Measurements from ENCODE around the gene SLC2A9. TPM values are rescaled to one million over a fixed set of nuclear protein-coding genes. Genes with fewer than 3 reads are reported as not detected.
A peak's percentile ranks its signal among the peaks of the same experiment; 100 is the strongest.

Gene SLC2A9
- total RNA-seq, 6 experiments from 2014 or later: 16.1 to 25.0 (median 19.8) TPM

GRCh38 chr4:10017037-10017893 is 4.0 kb downstream of the SLC2A9 start:
- Histone ChIP-seq H3K4me3 (no peak overlapping the region), H3K27ac (peak overlapping the region in 2 of 3 donors; percentile 80 to 83), H3K4me1 (peaks cover 2 to 53% (median 17%) of the 10 kb centered on the region in 4 donors), H3K27me3 (no peaks in the 10 kb centered on the region), H3K36me3 (no peaks in the 10 kb centered on the region), H3K9me3 (no peaks in the 10 kb centered on the region)
- intact Hi-C loops (cut with DNase I): loop anchor here (5.0 to 10.0 kb wide), 2 partner anchors 250 to 252 kb away; no protein-coding TSS in a partner anchor
- 61% methylated on average over 10 of the region's 11 CpGs for WGBS (ENCODE audit: insufficient coverage, low coverage, low lambda C conversion rate, missing lambda C conversion rate)
- ATAC-seq (peak; percentile 23 to 55 (median 30)), DNase-seq (peak in 1 of 3 donors; percentile 74)
- no peak for TF ChIP-seq POLR2A (IDR thresholded peaks at IDR 0.05)
- TF ChIP-seq, protein P1, sequence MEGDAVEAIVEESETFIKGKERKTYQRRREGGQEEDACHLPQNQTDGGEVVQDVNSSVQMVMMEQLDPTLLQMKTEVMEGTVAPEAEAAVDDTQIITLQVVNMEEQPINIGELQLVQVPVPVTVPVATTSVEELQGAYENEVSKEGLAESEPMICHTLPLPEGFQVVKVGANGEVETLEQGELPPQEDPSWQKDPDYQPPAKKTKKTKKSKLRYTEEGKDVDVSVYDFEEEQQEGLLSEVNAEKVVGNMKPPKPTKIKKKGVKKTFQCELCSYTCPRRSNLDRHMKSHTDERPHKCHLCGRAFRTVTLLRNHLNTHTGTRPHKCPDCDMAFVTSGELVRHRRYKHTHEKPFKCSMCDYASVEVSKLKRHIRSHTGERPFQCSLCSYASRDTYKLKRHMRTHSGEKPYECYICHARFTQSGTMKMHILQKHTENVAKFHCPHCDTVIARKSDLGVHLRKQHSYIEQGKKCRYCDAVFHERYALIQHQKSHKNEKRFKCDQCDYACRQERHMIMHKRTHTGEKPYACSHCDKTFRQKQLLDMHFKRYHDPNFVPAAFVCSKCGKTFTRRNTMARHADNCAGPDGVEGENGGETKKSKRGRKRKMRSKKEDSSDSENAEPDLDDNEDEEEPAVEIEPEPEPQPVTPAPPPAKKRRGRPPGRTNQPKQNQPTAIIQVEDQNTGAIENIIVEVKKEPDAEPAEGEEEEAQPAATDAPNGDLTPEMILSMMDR (IDR thresholded peaks at IDR 0.05): peak in 1 of 4 donors; percentile 33

- intact Hi-C loops (cut with DNase I): loop anchor here (5.0 to 10.0 kb wide), 2 partner anchors 249 to 251 kb away; no protein-coding TSS in a partner anchor
- no peak for DNase-seq
- no peak for ATAC-seq
- no peaks in the 10 kb centered on the region for H3K27me3 ChIP-seq
- H3K27ac ChIP-seq: no peak overlapping the region
- no peaks in the 10 kb centered on the region for H3K9me3 ChIP-seq
- TF ChIP-seq, protein P1 (IDR thresholded peaks at IDR 0.05): no peak
- no peak for TF ChIP-seq POLR2A (IDR thresholded peaks at IDR 0.05)
- WGBS (ENCODE audit: insufficient coverage, low coverage, low lambda C conversion rate, missing lambda C conversion rate): 67% methylated on average over 3 of the region's 6 CpGs
- no peaks in the 10 kb centered on the region for H3K36me3 ChIP-seq
- peaks cover 2 to 42% (median 14%) of the 10 kb centered on the region in 4 donors for H3K4me1 ChIP-seq
- H3K4me3 ChIP-seq: no peak overlapping the region
Observed at GRCh38 chr4:10016169-10016568, 5.1 kb downstream of the SLC2A9 start.

DNA sequence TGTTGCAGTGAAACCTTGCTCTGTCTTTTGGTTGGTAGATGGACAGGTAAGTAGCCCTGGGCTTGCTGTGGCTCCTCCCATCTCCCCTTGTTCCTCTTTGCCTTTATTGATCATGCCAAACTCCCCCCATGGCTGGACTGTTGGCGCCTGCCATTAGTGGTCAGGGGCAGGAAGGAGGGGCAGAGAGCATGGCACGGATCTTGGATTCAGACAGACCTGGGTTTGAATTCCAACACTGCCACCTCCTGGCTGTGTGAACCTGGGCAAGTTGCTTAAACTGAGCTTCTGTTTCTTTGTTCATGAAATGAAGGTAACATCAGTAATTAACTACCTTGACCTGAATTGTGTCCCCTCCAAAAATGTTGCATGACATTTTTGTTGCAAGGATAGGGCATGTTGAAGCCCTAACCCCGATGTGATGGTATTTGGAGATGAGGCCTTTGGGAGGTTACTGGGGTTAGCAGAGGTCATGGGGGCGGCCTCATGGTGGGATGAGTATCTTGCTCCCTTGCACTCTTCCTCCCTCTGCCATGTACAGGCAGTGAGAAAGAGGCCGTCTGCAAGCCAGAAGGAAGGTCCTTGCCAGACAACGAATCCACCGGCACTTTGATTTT is 6.0 kb downstream of the SLC2A9 start:
- no peaks in the 10 kb centered on the region for H3K36me3 ChIP-seq
- DNase-seq: peak in 1 of 3 donors; percentile 66
- H3K4me3 ChIP-seq: no peak overlapping the region
- H3K4me1 ChIP-seq: peaks cover 2 to 33% (median 14%) of the 10 kb centered on the region in 4 donors
- no peaks in the 10 kb centered on the region for H3K27me3 ChIP-seq
- H3K9me3 ChIP-seq: no peaks in the 10 kb centered on the region
- no peak for TF ChIP-seq POLR2A (IDR thresholded peaks at IDR 0.05)
- TF ChIP-seq, protein P1 (IDR thresholded peaks at IDR 0.05): peak; percentile 51 to 71 (median 60)
- intact Hi-C loops (cut with DNase I): loop anchor here (5.0 to 10.0 kb wide), 2 partner anchors 248 to 250 kb away; no protein-coding TSS in a partner anchor
- 4% methylated on average over 3 of the region's 7 CpGs for WGBS (ENCODE audit: insufficient coverage, low coverage, low lambda C conversion rate, missing lambda C conversion rate)
- ATAC-seq: peak in 3 of 4 donors; percentile 7 to 38 (median 10)
- H3K27ac ChIP-seq: peak overlapping the region in 1 of 3 donors; percentile 15

DNA sequence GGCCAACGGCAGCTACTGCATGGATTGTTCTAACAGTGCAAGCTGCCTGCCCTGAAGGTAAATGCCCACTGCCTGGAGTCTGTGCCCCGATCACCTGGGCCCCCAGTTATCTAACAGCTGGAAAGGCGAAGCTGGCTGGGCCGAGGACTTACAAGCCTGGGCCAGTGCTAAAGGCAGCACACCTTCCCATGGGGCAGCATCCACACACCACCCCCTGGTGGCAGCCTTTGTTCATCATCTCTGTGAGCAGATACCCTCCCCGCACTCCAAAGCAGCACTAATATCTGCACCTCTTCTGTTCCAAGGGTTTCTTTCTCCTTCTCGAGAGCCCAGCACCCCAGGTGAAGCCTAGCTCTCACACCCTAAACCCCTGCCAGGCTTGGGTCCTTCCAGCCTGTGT is 7.6 kb downstream of the SLC2A9 start:
- no peak overlapping the region for H3K27ac ChIP-seq
- H3K36me3 ChIP-seq: no peaks in the 10 kb centered on the region
- TF ChIP-seq POLR2A (IDR thresholded peaks at IDR 0.05): no peak
- TF ChIP-seq, protein P1 (IDR thresholded peaks at IDR 0.05): peak; percentile 52 to 68 (median 56)
- H3K9me3 ChIP-seq: no peaks in the 10 kb centered on the region
- H3K4me1 ChIP-seq: peaks cover 0 to 19% (median 8%) of the 10 kb centered on the region in 4 donors
- intact Hi-C loops (cut with DNase I): loop anchor here in 1 of 2 donors (10.0 kb wide), 1 partner anchor 249 kb away; no protein-coding TSS in a partner anchor
- no peak overlapping the region for H3K4me3 ChIP-seq
- ATAC-seq (peak; percentile 67 to 76 (median 69)), DNase-seq (peak; percentile 66 to 74 (median 74))
- WGBS (ENCODE audit: insufficient coverage, low coverage, low lambda C conversion rate, missing lambda C conversion rate): 66% methylated on average over 6 of the region's 6 CpGs
- H3K27me3 ChIP-seq: no peaks in the 10 kb centered on the region
